DMS153 treated with DMSO at 0.1 percent for 48 hours (cell line): ENCODE results near the gene ZNF331.

Experiments
- DNase-seq: peaks from one replicate; lab custom pipeline; 2025; ENCODE audit not compliant: unreplicated experiment; lab: John Stamatoyannopoulos, UW

Gene ZNF331

DNA sequence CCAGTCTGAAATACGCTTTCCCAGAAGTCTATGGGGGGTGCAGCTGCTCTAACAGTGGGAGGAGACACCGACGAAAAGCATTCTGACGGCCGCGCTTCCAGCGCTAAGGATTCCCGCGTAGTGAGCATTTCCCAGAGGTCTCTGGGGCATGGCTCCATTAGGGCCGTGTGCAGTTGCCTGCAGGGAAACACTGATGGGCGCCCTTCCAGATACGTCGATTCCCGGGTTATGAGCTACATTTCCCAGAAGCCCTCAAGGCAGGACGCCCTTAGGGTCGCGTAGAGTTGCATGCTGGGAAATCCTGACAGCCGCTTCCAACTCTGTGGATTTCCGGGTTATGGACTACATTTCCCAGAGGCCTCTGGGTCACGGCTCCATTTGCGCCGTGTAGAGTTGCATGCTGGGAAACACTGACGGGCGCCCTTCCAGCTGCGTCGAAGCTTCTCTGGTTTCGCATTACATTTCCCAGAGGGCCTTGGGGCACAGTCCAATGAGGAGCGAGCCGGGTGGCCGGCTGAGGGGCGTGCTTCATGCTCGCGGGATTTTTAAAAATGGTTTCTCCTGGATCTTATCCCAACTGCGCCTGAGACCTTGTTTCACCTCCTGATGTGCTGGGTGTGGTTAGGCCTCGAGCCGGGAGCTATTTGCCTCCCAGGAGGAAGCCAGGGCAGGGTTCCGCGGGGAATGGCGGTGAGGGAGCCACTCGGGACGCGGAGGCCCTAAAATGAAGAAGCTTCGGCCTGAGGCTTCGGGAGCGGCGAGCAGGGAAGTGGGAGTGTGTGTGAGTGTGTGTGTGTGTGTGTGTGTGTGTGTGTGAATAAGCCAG lies 17.2 kb upstream of the ZNF331 start:
- peak; percentile 95 for DNase-seq

DNA sequence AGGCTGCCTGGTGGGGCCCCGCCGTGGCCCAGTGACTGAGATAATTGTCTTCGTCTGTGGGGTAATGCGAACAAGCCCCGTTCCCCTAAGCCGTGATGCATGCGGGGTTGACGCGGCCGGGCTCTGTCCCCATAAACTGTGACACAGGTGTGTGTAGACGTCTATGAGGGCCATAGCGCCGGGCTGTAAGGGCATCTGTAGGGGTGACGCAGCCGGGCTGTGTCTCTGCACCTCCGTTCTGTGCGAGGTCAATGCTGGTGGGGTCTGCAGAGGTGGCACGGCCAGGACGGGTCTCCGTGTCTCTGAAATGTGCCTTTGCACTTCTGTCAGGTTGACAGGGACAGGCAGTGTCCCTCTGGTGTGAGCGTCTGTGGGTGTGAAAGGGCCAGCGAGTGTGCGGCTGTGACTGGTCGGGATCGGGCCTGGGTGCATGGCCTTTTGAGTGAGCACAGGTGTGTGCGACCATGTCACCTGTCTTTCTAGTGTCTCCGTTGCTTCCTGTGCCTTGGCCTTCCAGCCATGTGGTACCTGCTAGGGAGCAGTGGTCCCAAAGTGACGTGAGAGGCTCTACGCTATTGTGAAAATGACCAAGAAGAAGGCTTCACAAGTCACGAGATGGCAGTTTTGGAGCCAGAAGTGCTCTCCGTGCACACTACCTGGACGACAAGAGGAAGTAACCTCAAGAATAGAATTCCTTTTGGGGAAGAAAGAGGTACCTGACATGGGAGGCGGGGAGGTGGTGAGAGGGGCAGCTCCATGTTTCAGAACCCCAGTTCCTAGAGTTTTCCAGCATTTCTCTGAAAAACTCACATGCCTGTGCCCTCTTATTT lies 16.4 kb upstream of the ZNF331 start:
- DNase-seq, result no peak

DNA sequence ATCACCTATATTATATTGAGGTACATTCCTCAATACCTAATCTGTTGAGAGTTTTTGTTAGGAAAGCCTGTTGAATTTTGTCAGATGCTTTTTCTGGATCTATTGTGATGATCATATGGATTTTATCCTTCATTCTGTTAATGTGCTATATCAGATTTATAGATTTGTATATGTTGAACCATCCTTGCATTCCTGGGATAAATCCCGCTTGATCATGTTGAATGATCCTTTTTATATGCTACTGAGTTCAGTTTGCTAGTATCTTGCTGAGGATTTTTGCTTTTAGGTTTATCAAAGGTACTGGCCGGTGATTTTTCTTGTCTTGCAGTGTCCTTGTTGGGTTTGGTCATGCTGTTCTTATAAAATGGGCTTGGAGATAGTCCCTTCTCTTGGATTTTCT lies 12.0 kb upstream of the ZNF331 start:
- no peak for DNase-seq

DNA sequence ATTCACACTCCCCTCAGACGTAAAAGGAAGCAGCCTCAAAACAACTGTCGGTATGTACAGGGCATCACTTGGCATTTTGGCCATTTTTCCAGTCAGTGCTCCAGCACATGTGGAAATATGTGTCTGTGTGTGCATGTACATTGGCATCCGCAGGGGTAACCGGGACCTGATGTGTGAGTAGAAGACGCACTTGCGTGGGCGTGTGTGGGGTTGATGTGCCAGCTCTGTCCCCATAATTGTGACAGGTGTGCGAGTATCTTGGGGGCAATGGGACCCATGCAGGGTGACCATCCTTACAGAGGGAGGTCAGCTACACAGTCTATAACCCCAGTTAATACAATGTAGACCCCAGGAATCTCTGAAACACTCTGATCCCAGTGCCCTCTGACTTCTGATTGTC lies 7.3 kb upstream of the ZNF331 start:
- DNase-seq, result no peak

DNA sequence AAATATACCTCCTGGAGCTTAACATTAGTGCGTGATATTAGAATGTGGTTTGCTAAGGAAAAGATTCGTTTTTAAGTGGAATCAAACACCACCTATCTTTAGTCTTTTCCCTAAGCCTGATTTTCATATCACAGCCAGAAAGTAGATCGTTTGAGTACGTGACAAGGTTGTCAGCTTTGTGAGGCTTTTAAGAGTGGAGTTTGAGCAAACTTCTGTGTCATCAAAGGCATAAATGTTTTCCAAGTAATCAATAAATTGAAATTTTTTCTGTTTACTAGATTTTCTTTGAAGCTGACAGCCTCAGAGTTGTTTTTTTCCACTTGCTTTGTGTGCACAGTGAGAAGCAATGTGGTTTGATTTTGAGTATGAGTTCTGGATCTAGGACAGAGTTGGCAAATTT lies 6.5 kb upstream of the ZNF331 start:
- DNase-seq, result no peak

DNA sequence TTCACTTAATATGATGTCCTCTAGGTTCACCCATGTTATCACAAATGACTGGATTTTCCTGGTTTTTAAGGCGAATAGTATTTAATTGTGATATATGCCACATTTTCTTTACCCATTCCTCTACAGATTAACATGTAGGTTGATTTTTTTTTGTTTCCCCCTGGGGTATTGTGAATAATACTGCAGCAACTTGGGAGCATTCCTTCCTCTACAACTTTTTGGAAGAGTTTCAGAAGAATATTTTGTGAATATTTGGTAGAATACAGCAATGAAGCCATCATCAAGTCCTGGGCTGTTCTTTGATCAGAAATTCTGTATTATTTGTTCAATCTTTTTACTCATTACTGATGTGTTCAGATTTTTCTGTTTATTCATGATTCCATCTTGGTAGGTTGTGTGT lies 5.6 kb upstream of the ZNF331 start:
- DNase-seq, result no peak

DNA sequence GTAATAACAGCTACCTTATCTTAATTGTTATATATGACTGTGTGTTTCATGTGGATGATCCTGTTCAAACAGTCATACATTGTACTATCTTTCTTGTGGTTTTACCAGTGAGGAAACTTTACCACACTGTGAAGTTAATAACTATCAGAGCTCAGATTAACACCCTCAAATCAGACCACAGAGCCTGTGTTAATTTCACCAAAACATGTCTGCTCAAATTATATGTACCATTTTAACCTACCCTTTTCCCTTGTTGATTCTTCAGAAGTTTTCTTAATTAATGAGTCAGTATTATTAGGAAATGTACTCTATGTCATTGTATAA lies 1.8 kb upstream of the ZNF331 start:
- DNase-seq, result no peak

DNA sequence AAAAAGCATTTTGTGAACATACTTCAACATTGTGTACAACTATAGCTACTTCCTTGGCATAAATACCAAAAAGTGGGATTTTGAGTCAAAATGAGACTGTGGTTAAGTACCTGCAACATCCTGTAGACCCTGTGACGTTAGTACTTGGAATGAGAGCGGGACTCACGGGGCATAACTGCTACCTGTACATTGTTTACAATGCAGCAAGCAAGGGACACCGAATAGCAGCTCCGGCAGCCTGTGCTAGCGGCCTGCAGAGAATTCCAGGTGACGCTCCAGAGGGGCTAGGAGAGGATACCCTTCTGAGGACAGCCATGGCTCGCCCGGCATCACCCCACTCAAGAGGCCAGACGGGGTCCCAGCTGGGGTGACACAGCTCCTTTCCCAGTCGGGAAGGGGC lies 824 bp upstream of the ZNF331 start:
- DNase-seq, result no peak

DNA sequence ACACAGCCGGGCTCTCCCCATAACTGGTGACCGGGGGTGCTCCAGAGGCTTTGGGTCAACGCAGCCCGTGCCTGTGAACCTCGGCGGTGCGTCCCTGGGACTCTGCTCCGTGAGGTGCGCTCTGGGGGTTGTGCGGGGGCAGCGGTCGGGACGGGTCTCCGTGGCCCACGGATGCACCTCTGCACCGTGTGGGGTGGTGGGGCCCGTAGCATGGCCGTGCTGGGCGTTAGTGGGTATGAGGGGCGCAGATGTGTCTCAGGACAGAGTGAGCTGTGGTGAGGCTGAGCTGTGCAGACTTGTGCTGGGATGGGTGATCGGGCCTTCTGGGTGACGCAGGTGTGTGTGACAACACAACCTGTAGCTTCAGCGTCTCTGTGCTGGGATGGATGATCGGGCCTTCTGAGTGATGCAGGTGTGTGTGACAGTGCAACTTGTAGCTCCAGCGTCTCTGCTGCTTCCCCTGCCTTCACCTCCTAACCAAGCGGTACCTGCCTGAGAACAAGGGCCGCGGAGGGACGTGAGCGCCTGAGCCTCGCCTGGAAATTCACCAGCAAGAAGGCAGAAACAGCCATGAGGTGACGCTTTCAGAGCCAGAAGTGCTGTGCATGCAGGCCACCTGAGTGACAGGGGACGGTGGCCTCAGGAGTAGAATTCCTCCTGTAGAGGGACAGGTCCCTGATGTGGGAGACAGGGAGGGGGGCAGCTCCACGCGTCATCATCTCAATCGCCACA lies 599 bp downstream of the ZNF331 start:
- no peak for DNase-seq

DNA sequence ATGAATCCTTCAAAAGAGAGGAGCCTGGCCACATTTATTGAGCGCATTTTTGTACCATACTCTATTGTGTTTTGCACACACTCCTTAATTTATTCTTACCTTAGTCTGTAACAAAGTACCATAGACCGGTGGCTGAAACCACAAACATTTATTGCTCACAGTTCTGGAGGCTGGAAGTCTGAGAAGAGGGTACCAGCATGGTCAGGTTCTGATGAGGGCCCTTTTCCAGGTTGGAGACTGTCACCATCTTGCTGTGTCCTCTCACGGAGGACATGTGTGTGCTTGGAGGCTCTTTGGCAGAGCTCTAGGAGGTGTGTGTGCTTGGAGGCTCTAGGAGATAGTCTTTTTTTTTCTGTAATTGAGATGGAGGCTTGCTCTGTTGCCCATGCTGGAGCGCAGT lies 2.1 kb downstream of the ZNF331 start:
- DNase-seq, result no peak

DNA sequence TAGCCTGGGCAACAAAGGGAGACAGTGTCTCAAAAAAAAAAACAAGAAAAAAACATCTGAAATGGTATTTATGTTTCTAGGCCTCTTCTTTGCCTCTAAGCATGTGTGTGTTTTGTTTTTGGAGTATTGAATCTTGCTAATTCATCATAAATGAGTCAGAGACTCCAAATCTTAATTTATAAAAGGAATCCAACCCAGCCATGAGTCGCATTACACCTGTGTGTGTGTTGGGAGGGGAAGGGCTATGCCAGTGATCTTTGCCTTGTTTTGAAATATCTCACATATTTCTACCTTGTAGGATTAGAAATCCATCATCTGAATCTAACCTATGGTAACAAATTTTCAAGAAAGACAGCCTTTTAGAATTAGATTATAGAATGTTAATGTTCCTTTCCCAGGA lies 4.0 kb downstream of the ZNF331 start:
- no peak for DNase-seq

DNA sequence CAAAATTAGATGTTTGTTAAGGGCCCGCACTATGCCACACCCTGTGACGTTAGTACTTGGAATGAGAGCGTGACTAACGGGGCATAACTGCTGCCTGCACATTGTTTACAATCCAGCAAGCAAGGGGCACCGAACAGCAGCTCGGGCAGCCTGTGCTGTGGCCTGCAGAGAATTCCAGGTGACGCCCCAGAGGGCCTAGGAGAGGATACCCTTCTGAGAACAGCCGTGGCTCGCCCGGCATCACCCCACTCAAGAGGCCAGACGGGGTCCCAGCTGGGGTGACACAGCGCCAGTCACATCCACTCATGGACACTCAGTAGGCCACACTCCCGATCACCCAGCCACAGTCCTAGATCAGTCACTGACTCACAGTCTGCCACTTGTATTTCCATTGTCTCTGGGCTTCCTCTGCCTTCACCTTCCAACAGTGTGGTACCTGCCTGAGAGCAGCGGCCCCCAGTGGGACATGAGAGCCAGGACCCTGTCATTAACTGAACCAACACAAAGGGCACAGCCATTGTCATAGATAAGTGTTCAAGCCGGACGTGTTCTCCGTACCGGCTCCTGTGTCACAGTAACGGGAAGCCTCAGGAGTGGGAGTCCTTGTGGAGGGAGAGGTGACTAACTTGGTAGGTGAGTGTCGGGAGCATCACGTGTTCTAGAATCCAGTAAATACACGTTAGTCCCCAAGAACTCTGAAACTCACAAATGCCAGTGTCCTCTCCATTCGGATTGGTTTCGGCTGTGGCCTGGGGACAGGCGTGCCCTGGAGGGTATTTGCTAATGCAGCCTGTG lies 7.5 kb downstream of the ZNF331 start:
- no peak for DNase-seq

DNA sequence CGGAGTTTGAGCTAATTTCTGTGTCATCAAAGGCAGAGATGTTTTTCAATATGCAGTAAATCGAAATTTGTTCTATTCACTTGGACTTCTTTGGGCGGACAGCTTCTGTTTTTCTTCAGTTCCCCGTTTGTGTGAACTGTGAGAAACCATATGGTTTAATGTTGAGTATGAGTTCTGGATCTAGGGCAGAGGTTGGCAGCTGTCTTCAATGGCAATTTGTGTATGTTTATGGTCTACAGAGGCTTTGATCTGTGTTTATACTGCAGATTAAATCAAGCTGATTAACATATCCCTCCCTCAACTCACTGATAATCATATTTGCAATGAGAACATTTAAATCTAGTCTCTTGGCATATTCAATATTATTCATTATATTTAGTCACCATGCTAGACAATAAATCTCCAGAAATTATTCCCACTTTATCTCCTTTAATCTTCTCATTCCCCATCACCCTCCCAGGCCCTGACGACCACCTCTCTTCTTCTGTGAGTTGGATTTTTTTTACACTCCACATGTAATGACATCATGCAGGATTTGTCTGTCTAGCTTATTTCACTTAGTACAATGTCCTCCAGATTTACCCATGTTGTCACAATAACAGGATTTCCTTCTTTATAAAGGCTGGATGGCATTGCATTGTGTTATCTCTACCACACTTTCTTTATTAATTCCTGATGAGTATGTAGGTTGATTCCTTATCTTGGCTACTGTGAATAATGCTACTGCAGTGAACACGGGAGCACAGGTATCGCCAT lies 9.0 kb downstream of the ZNF331 start:
- no peak for DNase-seq

DNA sequence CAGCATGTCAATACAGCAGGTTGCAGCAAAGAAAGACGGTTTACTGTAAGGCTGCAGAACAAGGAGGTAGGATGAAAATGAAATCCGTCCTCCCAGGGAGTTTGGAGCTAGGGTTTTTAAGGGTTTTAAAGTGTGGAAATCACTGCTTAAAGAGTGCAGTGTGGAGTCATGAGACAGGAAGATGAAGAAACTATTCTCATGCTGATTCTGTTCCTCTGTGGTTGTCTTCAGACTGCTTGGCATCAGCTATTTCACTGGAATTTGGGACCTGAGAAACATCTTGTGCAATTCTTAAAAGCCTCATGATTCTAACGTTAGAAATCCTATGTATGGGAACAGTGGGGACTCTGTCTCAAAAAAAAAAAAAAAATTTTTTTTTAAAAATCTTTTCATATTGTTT lies 11.4 kb downstream of the ZNF331 start:
- no peak for DNase-seq

DNA sequence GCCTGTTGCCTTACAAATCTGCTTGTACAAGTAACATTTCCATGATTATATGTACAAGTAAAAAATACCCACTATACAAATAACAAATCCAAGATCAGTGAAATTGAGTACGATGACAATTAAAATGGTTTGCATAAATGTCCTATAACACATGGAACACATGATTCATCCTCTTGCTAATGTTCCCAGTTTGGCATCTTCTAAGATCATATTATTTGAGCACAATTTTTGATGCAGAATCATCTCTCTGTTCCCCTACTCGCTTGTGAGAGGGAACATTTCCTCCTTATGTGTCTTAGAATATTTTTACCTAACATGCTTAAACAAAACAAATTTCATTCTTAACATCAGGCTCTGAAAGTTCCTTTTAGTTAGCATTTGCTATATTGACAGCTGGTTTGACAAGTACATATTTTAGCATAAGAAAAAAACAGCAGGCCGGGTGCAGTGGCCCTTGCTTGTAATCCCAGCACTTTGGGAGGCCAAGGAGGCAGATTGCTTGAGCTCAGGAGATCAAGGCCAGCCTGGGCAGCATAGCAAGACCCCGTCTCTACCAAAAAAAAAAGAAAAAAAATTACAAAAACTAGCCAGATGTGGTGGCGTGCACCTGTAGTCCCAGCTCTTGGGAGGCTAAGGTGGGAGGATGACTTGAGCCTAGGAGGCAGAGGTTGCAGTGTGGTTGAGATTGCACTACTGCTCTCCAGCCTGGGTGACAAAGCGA lies 14.2 kb downstream of the ZNF331 start:
- DNase-seq, result no peak

DNA sequence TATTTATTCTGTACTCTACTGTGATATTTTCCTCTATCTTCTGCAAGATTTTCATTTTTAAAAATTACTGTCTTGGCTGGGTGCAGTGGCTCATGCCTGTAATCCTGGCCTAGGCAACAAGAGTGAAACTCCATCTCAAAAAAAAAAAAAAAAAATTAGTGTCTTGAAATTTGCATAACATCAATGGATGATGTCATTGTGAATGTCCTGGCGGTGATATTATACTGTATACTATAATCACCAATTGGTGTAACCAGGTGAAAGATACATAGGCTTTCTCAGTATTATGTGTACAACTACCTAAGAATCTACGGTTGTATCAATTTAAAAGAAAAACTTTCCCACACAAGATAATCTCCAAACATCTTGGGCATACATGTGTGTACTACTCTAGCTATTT lies 15.2 kb downstream of the ZNF331 start:
- no peak for DNase-seq

DNA sequence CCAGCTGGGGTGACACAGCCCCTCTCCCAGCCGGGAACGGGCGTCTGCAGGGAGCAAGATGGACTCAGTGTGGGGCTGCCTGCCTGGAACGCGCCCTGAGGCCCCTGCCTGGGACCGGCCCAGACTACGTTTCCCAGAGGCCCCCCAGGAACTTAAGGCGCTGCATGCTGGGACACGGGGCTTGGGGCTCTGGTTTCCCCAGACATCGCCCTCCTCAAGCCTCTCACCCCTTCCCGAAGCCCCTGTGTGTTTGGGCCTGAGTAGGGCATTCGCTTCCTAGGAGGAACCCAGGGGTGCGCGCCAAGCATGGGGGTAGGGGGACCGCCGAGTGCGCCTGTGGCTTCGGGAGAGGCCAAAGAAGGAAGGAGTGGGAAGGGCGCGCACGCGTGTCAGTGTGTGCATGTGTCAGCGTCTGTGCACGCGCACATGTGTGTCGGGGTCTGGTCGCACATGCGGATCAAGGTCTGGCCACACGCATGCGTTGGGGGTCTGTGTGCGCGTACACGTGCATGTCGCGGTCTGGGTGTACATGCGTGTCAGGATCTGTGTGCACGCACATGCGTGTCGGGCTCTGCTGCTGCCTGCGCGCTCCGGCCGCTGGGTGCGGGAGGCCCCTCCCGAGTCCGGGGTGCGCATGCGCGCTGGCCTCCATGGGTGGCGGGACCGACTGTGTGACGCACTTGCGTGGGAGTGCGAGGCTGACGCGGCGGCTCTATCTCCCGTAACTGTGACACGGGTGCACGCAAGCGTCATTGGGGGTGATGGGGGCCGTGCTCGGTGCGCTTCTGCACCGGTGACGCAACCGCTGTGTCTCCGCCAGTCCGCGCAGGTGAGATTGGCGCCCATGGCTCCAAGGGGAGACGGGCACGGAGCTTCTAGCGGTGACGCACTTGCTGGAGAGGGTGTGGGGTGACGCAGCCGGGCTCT lies 16.2 kb downstream of the ZNF331 start:
- peak; percentile 11 for DNase-seq

DNA sequence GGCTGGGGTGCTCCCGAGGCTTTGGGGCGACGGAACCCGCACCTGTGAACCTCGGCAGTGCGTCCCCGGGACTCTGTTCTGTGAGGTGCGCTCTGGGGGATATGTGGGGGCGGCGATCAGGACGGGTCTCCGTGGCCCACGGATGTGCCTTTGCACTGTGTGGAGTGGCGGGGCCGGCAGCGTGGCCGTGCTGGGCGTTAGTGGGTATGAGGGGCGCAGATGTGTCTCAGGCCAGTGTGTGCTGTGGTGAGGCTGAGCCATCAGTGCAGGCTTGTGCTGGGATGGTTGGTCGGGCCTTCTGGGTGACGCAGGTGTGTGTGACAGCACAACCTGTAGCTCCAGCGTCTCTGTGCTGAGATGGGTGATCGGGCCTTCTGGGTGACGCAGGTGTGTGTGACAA lies 16.9 kb downstream of the ZNF331 start:
- no peak for DNase-seq

DNA sequence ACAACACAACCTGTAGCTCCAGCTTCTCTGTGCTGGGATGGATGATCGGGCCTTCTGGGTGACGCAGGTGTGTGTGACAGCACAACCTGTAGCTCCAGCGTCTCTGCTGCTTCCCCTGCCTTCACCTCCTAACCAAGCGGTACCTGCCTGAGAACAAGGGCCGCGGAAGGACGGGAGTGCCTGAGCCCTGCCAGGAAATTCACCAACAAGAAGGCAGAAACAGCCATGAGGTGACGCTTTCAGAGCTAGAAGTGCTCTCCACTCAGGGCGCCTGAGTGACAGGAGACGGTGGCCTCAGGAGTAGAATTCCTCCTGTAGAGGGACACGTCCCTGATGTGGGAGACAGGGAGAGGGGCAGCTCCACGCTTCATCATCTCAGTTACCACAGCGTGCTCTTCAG lies 17.4 kb downstream of the ZNF331 start:
- no peak for DNase-seq
